Trophoblast cell (in vitro differentiated cells and primary cell): ENCODE data around the gene MDH1B.

Experiments used
- DNase-seq, 2 donors: peaks; one replicate each; pipeline ENCODE4 v3.0.0-alpha.2; 2016
- H2AFZ ChIP-seq: 2 replicates; pipeline ENCODE4 v1.6.1; 2013; ENCODE audit warnings: low read length, moderate library complexity, mild to moderate bottlenecking; ENCODE audit not compliant: insufficient read depth, poor library complexity
- H2AK5ac ChIP-seq: 2 replicates; pipeline ENCODE4 v1.6.1; 2013; ENCODE audit warnings: mild to moderate bottlenecking, low read length
- H2BK120ac ChIP-seq: 2 replicates; pipeline ENCODE4 v1.6.1; 2013; ENCODE audit warnings: low read length, mild to moderate bottlenecking, moderate library complexity; ENCODE audit not compliant: insufficient read depth, poor library complexity
- H2BK12ac ChIP-seq: 2 replicates; pipeline ENCODE4 v1.6.1; 2013; ENCODE audit warnings: mild to moderate bottlenecking, low read length, moderate library complexity
- H2BK5ac ChIP-seq: 2 replicates; pipeline ENCODE4 v1.6.1; 2013; ENCODE audit warnings: low read length, low read depth, moderate library complexity, mild to moderate bottlenecking; ENCODE audit not compliant: poor library complexity
- H3K14ac ChIP-seq: 2 replicates; pipeline ENCODE4 v1.6.1; 2013; ENCODE audit warnings: mild to moderate bottlenecking, low read length
- H3K18ac ChIP-seq: 2 replicates; pipeline ENCODE4 v1.6.1; 2013; ENCODE audit warnings: mild to moderate bottlenecking, low read length
- H3K23ac ChIP-seq: 2 replicates; pipeline ENCODE4 v1.6.1; 2013; ENCODE audit warnings: low read length
- H3K27ac ChIP-seq: 2 replicates; pipeline ENCODE4 v1.5.1; 2013; ENCODE audit warnings: low read depth, mild to moderate bottlenecking, inconsistent platforms, low read length, moderate library complexity
- H3K27me3 ChIP-seq: 2 replicates; pipeline ENCODE4 v1.6.1; 2013; ENCODE audit warnings: inconsistent platforms, mild to moderate bottlenecking, low read length, moderate library complexity; ENCODE audit not compliant: insufficient read depth
- H3K36me3 ChIP-seq, 2 experiments: 1 replicate in 1 of 2; 2 replicates in 1 of 2; pipeline ENCODE4 v1.6.1; 2013; ENCODE audit warnings: low read length in 2 of 2, mild to moderate bottlenecking in 2 of 2, moderate library complexity in 1 of 2; ENCODE audit not compliant: insufficient read depth in 2 of 2, control insufficient read depth in 1 of 2
- H3K4ac ChIP-seq: 2 replicates; pipeline ENCODE4 v1.6.1; 2013; ENCODE audit warnings: low read depth, mild to moderate bottlenecking, low read length, moderate library complexity
- H3K4me1 ChIP-seq, 2 experiments: 1 replicate in 1 of 2; 2 replicates in 1 of 2; pipeline ENCODE4 v1.6.1; 2013; ENCODE audit warnings: low read length in 2 of 2, mild to moderate bottlenecking in 2 of 2, moderate library complexity in 1 of 2; ENCODE audit not compliant: insufficient read depth in 2 of 2, control insufficient read depth in 1 of 2
- H3K4me2 ChIP-seq: 2 replicates; pipeline ENCODE4 v1.6.1; 2013; ENCODE audit warnings: inconsistent platforms, mild to moderate bottlenecking, low read length, moderate library complexity
- H3K4me3 ChIP-seq: 2 replicates; pipeline ENCODE4 v1.5.1; 2013; ENCODE audit warnings: mild to moderate bottlenecking, low read depth, low read length, inconsistent platforms
- H3K79me1 ChIP-seq: one replicate; pipeline ENCODE4 v1.6.1; 2013; ENCODE audit warnings: low read length
- H3K79me2 ChIP-seq: 2 replicates; pipeline ENCODE4 v1.6.1; 2013; ENCODE audit warnings: low read length, mild to moderate bottlenecking; ENCODE audit not compliant: control insufficient read depth, insufficient read depth, poor library complexity
- H3K9ac ChIP-seq: 2 replicates; pipeline ENCODE4 v1.6.1; 2013; ENCODE audit warnings: mild to moderate bottlenecking, low read length
- H3K9me3 ChIP-seq: 2 replicates; pipeline ENCODE4 v1.6.1; 2013; ENCODE audit warnings: low read depth, mild to moderate bottlenecking, control low read depth, inconsistent platforms, low read length; ENCODE audit not compliant: insufficient read depth
- H4K12ac ChIP-seq: 2 replicates; pipeline ENCODE4 v1.6.1; 2013; ENCODE audit warnings: low read depth, mild to moderate bottlenecking, low read length, moderate library complexity
- H4K8ac ChIP-seq: 2 replicates; pipeline ENCODE4 v1.6.1; 2013; ENCODE audit warnings: low read depth, mild to moderate bottlenecking, low read length, moderate library complexity
- H4K91ac ChIP-seq: one replicate; pipeline ENCODE4 v1.6.1; 2013; ENCODE audit warnings: low read depth, mild to moderate bottlenecking, low read length, moderate library complexity
- WGBS: extraction: QIAGEN DNeasy Blood & Tissue Kit; methylation state at CpG from one replicate; pipeline ENCODE4 v1.1.7; 2013; ENCODE audit warnings: missing lambda C conversion rate; ENCODE audit not compliant: insufficient read length, insufficient coverage; ENCODE audit errors: extremely low coverage; 5-methylcytosine and 5-hydroxymethylcytosine counted together

MDH1B gene

DNA sequence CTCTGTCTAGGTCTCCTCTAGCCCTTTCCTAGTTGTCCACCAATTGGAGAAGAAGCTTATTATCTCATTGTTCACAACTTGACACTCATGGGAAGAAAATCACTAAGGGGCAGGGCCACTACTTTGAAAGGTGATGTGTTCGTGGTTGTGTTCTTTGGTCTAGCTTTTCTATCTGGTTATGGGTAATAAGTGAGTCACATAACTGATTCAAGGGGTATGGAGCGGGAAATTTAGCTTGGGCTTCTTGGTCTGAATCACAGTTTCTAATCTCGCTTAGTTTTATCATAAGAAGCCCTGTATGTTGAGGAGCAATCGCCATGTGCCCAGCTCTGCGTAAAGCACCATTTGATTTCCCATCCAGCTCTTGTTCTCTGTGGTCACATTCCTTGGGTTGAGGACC lies 28.2 kb downstream of the MDH1B start:
- Histone ChIP-seq H4K12ac (no peak overlapping the region), H2AFZ (no peak overlapping the region), H3K23ac (no peak overlapping the region), H3K4me2 (no peak overlapping the region), H3K18ac (no peak overlapping the region), H3K4me1 (no peaks in the 10 kb centered on the region), H3K4ac (no peak overlapping the region), H3K36me3 (no peaks in the 10 kb centered on the region), H3K9me3 (no peaks in the 10 kb centered on the region), H4K91ac (no peak overlapping the region), H3K4me3 (no peak overlapping the region), H3K79me1 (no peaks in the 10 kb centered on the region), H4K8ac (no peak overlapping the region), H3K27me3 (no peaks in the 10 kb centered on the region), H2AK5ac (no peak overlapping the region), H2BK5ac (no peak overlapping the region), H2BK12ac (no peak overlapping the region), H3K14ac (no peak overlapping the region), H2BK120ac (no peak overlapping the region), H3K9ac (no peak overlapping the region), H3K27ac (no peak overlapping the region), H3K79me2 (no peaks in the 10 kb centered on the region)
- no CpG with 5 or more reads among the region's 5 CpGs for WGBS
- DNase-seq, result no peak

DNA sequence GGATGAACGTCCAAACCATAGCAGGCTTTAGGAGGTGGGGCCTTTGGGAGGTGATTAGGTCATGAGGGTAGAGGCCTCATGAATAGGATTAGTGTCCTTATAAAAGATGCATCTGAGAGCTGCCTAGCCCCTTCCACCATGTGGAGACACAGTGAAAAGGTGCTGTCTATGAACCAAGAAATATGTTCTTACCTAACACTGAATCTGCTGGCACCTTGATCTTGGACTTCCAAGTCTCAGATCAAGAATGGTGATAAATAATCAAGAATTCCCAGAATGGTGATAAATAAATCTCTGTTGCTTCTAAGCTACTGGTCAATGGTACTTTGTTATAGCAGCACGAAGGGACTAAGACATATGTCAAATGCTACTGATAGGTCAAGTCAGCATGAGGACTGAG lies 31.8 kb downstream of the MDH1B start:
- Histone ChIP-seq H2AFZ (no peak overlapping the region), H3K4me3 (no peak overlapping the region), H3K9ac (no peak overlapping the region), H2BK5ac (no peak overlapping the region), H4K91ac (no peak overlapping the region), H3K4ac (no peak overlapping the region), H3K4me1 (no peaks in the 10 kb centered on the region), H3K79me1 (no peaks in the 10 kb centered on the region), H3K27ac (no peak overlapping the region), H4K8ac (no peak overlapping the region), H3K79me2 (no peaks in the 10 kb centered on the region), H3K27me3 (no peaks in the 10 kb centered on the region), H3K36me3 (no peaks in the 10 kb centered on the region), H3K14ac (no peak overlapping the region), H2BK12ac (no peak overlapping the region), H2BK120ac (no peak overlapping the region), H4K12ac (no peak overlapping the region), H3K4me2 (no peak overlapping the region), H3K18ac (no peak overlapping the region), H3K9me3 (no peaks in the 10 kb centered on the region), H2AK5ac (no peak overlapping the region), H3K23ac (no peak overlapping the region)
- DNase-seq, result peak; percentile 51 to 77
- WGBS, result no CpG with 5 or more reads among the region's 2 CpGs

DNA sequence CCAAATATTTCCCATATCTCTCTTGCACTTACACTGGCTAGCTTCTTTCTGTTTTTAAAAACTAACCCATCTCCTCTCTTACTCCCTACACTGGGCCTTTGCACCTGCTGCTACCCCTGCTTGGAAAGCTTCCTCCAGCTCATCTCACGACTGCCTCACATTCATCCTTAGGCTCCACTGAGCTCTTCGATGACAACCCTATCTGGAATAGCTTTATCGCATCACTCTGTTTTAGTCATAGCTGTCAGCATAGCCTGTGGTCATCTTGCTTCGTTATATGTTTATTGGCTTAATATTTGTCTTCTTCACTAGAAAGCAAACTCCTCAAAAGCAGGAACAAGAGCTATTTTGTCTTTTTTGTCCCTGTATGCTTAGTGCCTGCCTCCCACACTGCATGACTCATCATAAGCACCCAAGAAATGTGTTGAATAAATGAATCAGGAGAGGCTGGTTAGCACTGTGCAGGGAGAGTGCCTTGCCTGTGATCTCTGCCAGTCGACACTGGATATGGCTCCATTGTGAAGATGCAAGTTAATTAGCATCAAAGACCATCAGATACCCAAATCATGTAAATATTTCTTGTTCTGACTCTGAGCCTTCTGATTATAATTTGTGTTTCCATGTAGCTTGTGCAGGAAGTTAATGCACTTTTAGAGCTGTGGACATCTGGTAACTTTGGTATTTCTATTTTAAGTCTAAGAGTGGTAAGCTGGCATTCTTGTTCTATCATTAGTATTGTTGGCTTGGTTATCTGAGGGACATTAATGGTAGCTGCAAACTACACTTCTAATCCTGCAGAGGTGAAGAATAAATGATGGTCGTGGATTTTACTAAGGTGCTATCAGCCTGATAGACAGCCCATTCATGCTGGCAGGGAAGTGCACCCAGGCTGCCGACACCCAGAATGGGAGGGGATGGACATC lies 36.6 kb downstream of the MDH1B start:
- no peak overlapping the region for H3K23ac ChIP-seq
- no peak overlapping the region for H3K4me2 ChIP-seq
- no CpG with 5 or more reads among the region's 7 CpGs for WGBS
- no peak overlapping the region for H3K4ac ChIP-seq
- no peaks in the 10 kb centered on the region for H3K79me1 ChIP-seq
- H2BK12ac ChIP-seq, result no peak overlapping the region
- no peaks in the 10 kb centered on the region for H3K4me1 ChIP-seq
- no peak overlapping the region for H2AFZ ChIP-seq
- no peak overlapping the region for H3K14ac ChIP-seq
- no peak overlapping the region for H4K8ac ChIP-seq
- no peaks in the 10 kb centered on the region for H3K9me3 ChIP-seq
- H4K91ac ChIP-seq, result no peak overlapping the region
- H3K4me3 ChIP-seq, result no peak overlapping the region
- H3K27me3 ChIP-seq, result no peaks in the 10 kb centered on the region
- no peak overlapping the region for H3K27ac ChIP-seq
- no peak overlapping the region for H3K9ac ChIP-seq
- no peak for DNase-seq
- no peak overlapping the region for H2BK5ac ChIP-seq
- H3K36me3 ChIP-seq, result no peaks in the 10 kb centered on the region
- H3K18ac ChIP-seq, result no peak overlapping the region
- no peak overlapping the region for H2BK120ac ChIP-seq
- no peak overlapping the region for H4K12ac ChIP-seq
- H2AK5ac ChIP-seq, result no peak overlapping the region
- no peaks in the 10 kb centered on the region for H3K79me2 ChIP-seq

DNA sequence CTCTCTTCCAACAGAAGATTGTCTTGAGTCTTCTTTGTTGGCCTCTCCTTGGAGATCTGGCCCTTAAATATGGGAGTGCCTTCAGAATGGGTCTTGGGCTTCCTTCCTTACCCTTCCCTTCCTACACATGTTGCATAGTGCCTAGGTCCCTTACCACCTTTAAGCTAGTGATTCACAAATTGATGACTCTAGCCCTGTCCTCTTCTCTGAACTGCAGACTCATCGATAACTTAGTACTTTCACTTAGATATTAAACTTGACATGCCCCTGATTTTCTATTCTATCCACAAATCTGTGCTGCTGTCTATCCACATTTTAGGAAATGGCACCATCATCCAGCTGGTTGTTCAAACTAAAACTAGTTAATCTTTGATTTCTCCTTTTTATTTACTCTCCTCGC lies 37.8 kb downstream of the MDH1B start:
- Histone ChIP-seq H2BK12ac (no peak overlapping the region), H2AFZ (no peak overlapping the region), H3K4me3 (no peak overlapping the region), H3K14ac (no peak overlapping the region), H2BK5ac (no peak overlapping the region), H3K4ac (no peak overlapping the region), H3K27ac (no peak overlapping the region), H3K4me2 (no peak overlapping the region), H3K18ac (no peak overlapping the region), H4K91ac (no peak overlapping the region), H3K9me3 (no peaks in the 10 kb centered on the region), H3K27me3 (no peaks in the 10 kb centered on the region), H3K4me1 (no peaks in the 10 kb centered on the region), H3K36me3 (no peaks in the 10 kb centered on the region), H2BK120ac (no peak overlapping the region), H3K79me1 (no peaks in the 10 kb centered on the region), H3K79me2 (no peaks in the 10 kb centered on the region), H4K8ac (no peak overlapping the region), H2AK5ac (no peak overlapping the region), H4K12ac (no peak overlapping the region), H3K9ac (no peak overlapping the region), H3K23ac (no peak overlapping the region)
- DNase-seq, result no peak
- 100% methylated on average over 1 of the region's 2 CpGs for WGBS
